ENCODE measurements around the gene SLCO3A1.

The SLCO3A1 gene

GRCh38 chr15:92029767-92030166 lies 176.3 kb downstream of the SLCO3A1 start:
- H2BK15ac ChIP-seq (replicated peaks; ENCODE audit: low read depth), result no peak overlapping the region
- no peak overlapping the region for H3K4me3 ChIP-seq (ENCODE audit: low read length)
- no peak overlapping the region for H3K4ac ChIP-seq (ENCODE audit: low read depth, low read length)
- no peak for DNase-seq
- no peak overlapping the region for H3K56ac ChIP-seq (ENCODE audit: low read length)
- no peaks in the 10 kb centered on the region for H3K79me1 ChIP-seq (ENCODE audit: low read length)
- no peak overlapping the region for H2AK5ac ChIP-seq (ENCODE audit: low read length)
- H2BK5ac ChIP-seq (ENCODE audit: low read length), result no peak overlapping the region
- H3K27me3 ChIP-seq (ENCODE audit: insufficient read depth, low read length, poor library complexity), result no peaks in the 10 kb centered on the region
- no peak overlapping the region for H3K4me2 ChIP-seq (ENCODE audit: low read length)
- H3K23ac ChIP-seq (ENCODE audit: low read length), result no peak overlapping the region
- no peak overlapping the region for H3K18ac ChIP-seq (ENCODE audit: low read length)
- no peak overlapping the region for H2BK120ac ChIP-seq (ENCODE audit: low read depth, low read length)
- H3K36me3 ChIP-seq (ENCODE audit: control insufficient read depth, insufficient read depth, low read length), result no peaks in the 10 kb centered on the region
- WGBS (ENCODE audit: extremely low coverage, insufficient coverage, low lambda C conversion rate), result no CpG with 5 or more reads among the region's 10 CpGs
- H3K27ac ChIP-seq (ENCODE audit: low read depth, low read length), result no peak overlapping the region
- no peaks in the 10 kb centered on the region for H3K4me1 ChIP-seq (ENCODE audit: control insufficient read depth, low read depth, low read length)
- H4K5ac ChIP-seq (ENCODE audit: low read length), result no peak overlapping the region
- H3K79me2 ChIP-seq (ENCODE audit: control insufficient read depth, insufficient read depth, low read length), result no peaks in the 10 kb centered on the region
- no peak overlapping the region for H3K9ac ChIP-seq (ENCODE audit: low read length)
- H4K8ac ChIP-seq (ENCODE audit: low read depth, low read length), result no peak overlapping the region

DNA sequence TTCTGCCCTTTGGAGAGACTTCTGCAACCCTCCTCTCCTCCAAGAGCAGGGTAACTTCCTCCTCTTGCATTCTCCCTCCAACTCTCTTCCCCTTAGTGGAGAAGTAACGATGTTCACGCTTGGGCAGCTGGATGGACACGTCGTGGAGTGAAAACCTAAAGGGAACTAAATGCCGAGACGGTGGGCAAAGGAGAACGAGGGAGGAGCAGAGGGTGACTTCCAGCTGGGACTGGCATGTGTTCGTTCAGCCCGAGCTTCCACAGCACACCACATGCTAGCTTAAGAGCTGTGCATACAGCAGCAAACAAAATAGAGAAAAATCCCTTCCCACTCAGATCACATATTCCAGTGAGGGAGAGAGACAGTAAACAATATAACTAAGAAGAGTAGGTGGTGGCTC lies 179.8 kb downstream of the SLCO3A1 start:
- Histone ChIP-seq H3K9ac (ENCODE audit: low read length) (no peak overlapping the region), H3K56ac (ENCODE audit: low read length) (no peak overlapping the region), H2BK15ac (replicated peaks; ENCODE audit: low read depth) (no peak overlapping the region), H3K27me3 (ENCODE audit: insufficient read depth, low read length, poor library complexity) (no peaks in the 10 kb centered on the region), H3K4me1 (ENCODE audit: control insufficient read depth, low read depth, low read length) (no peaks in the 10 kb centered on the region), H4K5ac (ENCODE audit: low read length) (no peak overlapping the region), H2AK5ac (ENCODE audit: low read length) (no peak overlapping the region), H3K79me1 (ENCODE audit: low read length) (no peaks in the 10 kb centered on the region), H4K8ac (ENCODE audit: low read depth, low read length) (no peak overlapping the region), H3K18ac (ENCODE audit: low read length) (no peak overlapping the region), H3K36me3 (ENCODE audit: control insufficient read depth, insufficient read depth, low read length) (no peaks in the 10 kb centered on the region), H3K79me2 (ENCODE audit: control insufficient read depth, insufficient read depth, low read length) (no peaks in the 10 kb centered on the region), H2BK120ac (ENCODE audit: low read depth, low read length) (no peak overlapping the region), H3K27ac (ENCODE audit: low read depth, low read length) (no peak overlapping the region), H2BK5ac (ENCODE audit: low read length) (no peak overlapping the region), H3K4ac (ENCODE audit: low read depth, low read length) (no peak overlapping the region), H3K23ac (ENCODE audit: low read length) (no peak overlapping the region), H3K4me3 (ENCODE audit: low read length) (no peak overlapping the region), H3K4me2 (ENCODE audit: low read length) (no peak overlapping the region)
- WGBS (ENCODE audit: extremely low coverage, insufficient coverage, low lambda C conversion rate), result no CpG with 5 or more reads among the region's 9 CpGs
- DNase-seq, result no peak

DNA sequence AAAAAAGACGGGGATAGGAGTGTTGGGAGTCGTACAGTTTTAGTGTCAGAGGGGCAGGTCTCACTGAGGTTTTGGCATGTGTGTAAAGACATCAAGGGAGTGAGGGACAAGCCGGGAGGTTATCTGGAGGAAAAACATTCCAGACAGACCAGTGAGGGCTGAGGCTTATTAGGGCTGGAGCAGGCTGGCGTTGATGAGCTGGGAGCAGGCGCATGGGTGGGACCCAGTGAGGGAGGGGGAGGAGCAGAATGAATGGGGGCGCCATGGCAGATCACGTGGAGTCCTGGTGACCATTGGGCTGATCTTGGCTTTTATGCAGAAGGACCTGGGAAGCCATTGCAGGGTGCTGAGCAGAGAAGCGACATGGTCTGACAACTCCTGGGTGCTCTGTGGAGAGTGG lies 180.2 kb downstream of the SLCO3A1 start:
- H4K8ac ChIP-seq (ENCODE audit: low read depth, low read length), result no peak overlapping the region
- H2BK15ac ChIP-seq (replicated peaks; ENCODE audit: low read depth), result no peak overlapping the region
- no peaks in the 10 kb centered on the region for H3K79me2 ChIP-seq (ENCODE audit: control insufficient read depth, insufficient read depth, low read length)
- H3K36me3 ChIP-seq (ENCODE audit: control insufficient read depth, insufficient read depth, low read length), result no peaks in the 10 kb centered on the region
- no peak overlapping the region for H3K4me3 ChIP-seq (ENCODE audit: low read length)
- H4K5ac ChIP-seq (ENCODE audit: low read length), result no peak overlapping the region
- H3K27ac ChIP-seq (ENCODE audit: low read depth, low read length), result no peak overlapping the region
- H3K56ac ChIP-seq (ENCODE audit: low read length), result no peak overlapping the region
- H3K4me1 ChIP-seq (ENCODE audit: control insufficient read depth, low read depth, low read length), result no peaks in the 10 kb centered on the region
- no peak overlapping the region for H2BK5ac ChIP-seq (ENCODE audit: low read length)
- no peaks in the 10 kb centered on the region for H3K79me1 ChIP-seq (ENCODE audit: low read length)
- H3K18ac ChIP-seq (ENCODE audit: low read length), result no peak overlapping the region
- no peak overlapping the region for H3K4ac ChIP-seq (ENCODE audit: low read depth, low read length)
- WGBS (ENCODE audit: extremely low coverage, insufficient coverage, low lambda C conversion rate), result no CpG with 5 or more reads among the region's 8 CpGs
- no peak overlapping the region for H2BK120ac ChIP-seq (ENCODE audit: low read depth, low read length)
- H2AK5ac ChIP-seq (ENCODE audit: low read length), result no peak overlapping the region
- H3K4me2 ChIP-seq (ENCODE audit: low read length), result no peak overlapping the region
- no peaks in the 10 kb centered on the region for H3K27me3 ChIP-seq (ENCODE audit: insufficient read depth, low read length, poor library complexity)
- H3K23ac ChIP-seq (ENCODE audit: low read length), result no peak overlapping the region
- DNase-seq, result no peak
- H3K9ac ChIP-seq (ENCODE audit: low read length), result no peak overlapping the region

DNA sequence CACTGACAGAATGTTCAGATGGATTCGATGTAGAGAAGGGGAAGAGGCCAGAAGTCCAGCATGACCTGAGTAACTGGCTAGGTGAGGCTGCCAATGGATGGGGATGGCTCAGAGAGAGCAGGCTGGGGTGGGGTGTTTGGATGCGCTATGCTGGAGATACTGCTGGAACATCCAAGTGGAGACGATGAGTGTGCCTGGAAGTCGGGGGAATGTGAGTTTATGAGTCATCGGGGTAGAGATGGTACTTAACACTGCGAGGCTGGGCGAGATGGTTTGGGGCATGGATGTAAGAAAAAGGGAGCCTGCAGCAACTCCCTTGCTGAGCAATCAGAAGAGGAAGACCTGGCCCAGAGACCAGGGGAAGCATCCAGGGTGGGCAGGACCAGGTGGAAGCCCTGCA lies 180.7 kb downstream of the SLCO3A1 start:
- H3K4me3 ChIP-seq (ENCODE audit: low read length), result no peak overlapping the region
- H3K9ac ChIP-seq (ENCODE audit: low read length), result no peak overlapping the region
- no peak overlapping the region for H3K56ac ChIP-seq (ENCODE audit: low read length)
- H3K4ac ChIP-seq (ENCODE audit: low read depth, low read length), result no peak overlapping the region
- no peak overlapping the region for H3K23ac ChIP-seq (ENCODE audit: low read length)
- H3K27me3 ChIP-seq (ENCODE audit: insufficient read depth, low read length, poor library complexity), result no peaks in the 10 kb centered on the region
- no peak overlapping the region for H4K8ac ChIP-seq (ENCODE audit: low read depth, low read length)
- no peak overlapping the region for H3K27ac ChIP-seq (ENCODE audit: low read depth, low read length)
- H3K4me1 ChIP-seq (ENCODE audit: control insufficient read depth, low read depth, low read length), result no peaks in the 10 kb centered on the region
- H2BK15ac ChIP-seq (replicated peaks; ENCODE audit: low read depth), result no peak overlapping the region
- DNase-seq, result no peak
- no peak overlapping the region for H3K4me2 ChIP-seq (ENCODE audit: low read length)
- no peak overlapping the region for H2AK5ac ChIP-seq (ENCODE audit: low read length)
- H3K18ac ChIP-seq (ENCODE audit: low read length), result no peak overlapping the region
- WGBS (ENCODE audit: extremely low coverage, insufficient coverage, low lambda C conversion rate), result no CpG with 5 or more reads among the region's 7 CpGs
- H3K79me2 ChIP-seq (ENCODE audit: control insufficient read depth, insufficient read depth, low read length), result no peaks in the 10 kb centered on the region
- H3K36me3 ChIP-seq (ENCODE audit: control insufficient read depth, insufficient read depth, low read length), result no peaks in the 10 kb centered on the region
- H4K5ac ChIP-seq (ENCODE audit: low read length), result no peak overlapping the region
- no peak overlapping the region for H2BK5ac ChIP-seq (ENCODE audit: low read length)
- H2BK120ac ChIP-seq (ENCODE audit: low read depth, low read length), result no peak overlapping the region
- no peaks in the 10 kb centered on the region for H3K79me1 ChIP-seq (ENCODE audit: low read length)

DNA sequence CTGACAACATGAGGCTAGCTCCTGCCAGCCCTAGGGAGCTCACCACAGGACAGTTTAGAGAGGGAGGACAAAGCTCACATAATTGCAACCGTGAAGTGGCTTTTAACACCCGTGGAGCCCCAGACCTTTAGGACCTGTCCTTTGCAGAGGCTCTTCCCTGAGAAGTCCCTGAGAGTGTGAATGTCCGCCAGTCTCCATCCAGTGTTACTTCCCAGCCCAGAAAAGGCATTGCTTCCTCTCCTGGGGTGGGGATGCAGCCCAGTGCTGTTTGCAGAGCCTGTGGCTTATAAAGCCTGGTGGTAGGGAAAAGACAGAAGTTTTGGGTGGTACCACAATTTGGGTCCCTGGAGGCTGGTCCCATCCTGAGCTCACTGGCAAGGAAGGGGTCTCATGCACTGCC lies 182.0 kb downstream of the SLCO3A1 start:
- Histone ChIP-seq H3K27ac (ENCODE audit: low read depth, low read length) (no peak overlapping the region), H2BK120ac (ENCODE audit: low read depth, low read length) (no peak overlapping the region), H4K5ac (ENCODE audit: low read length) (no peak overlapping the region), H3K79me2 (ENCODE audit: control insufficient read depth, insufficient read depth, low read length) (no peaks in the 10 kb centered on the region), H3K9ac (ENCODE audit: low read length) (no peak overlapping the region), H3K4me2 (ENCODE audit: low read length) (no peak overlapping the region), H2BK15ac (replicated peaks; ENCODE audit: low read depth) (no peak overlapping the region), H3K23ac (ENCODE audit: low read length) (no peak overlapping the region), H3K18ac (ENCODE audit: low read length) (no peak overlapping the region), H3K4me1 (ENCODE audit: control insufficient read depth, low read depth, low read length) (no peaks in the 10 kb centered on the region), H3K79me1 (ENCODE audit: low read length) (no peaks in the 10 kb centered on the region), H2AK5ac (ENCODE audit: low read length) (no peak overlapping the region), H3K4ac (ENCODE audit: low read depth, low read length) (no peak overlapping the region), H3K56ac (ENCODE audit: low read length) (no peak overlapping the region), H3K36me3 (ENCODE audit: control insufficient read depth, insufficient read depth, low read length) (no peaks in the 10 kb centered on the region), H3K4me3 (ENCODE audit: low read length) (no peak overlapping the region), H2BK5ac (ENCODE audit: low read length) (no peak overlapping the region), H4K8ac (ENCODE audit: low read depth, low read length) (no peak overlapping the region), H3K27me3 (ENCODE audit: insufficient read depth, low read length, poor library complexity) (no peaks in the 10 kb centered on the region)
- DNase-seq, result no peak
- WGBS (ENCODE audit: extremely low coverage, insufficient coverage, low lambda C conversion rate), result no CpG with 5 or more reads among the region's 3 CpGs

DNA sequence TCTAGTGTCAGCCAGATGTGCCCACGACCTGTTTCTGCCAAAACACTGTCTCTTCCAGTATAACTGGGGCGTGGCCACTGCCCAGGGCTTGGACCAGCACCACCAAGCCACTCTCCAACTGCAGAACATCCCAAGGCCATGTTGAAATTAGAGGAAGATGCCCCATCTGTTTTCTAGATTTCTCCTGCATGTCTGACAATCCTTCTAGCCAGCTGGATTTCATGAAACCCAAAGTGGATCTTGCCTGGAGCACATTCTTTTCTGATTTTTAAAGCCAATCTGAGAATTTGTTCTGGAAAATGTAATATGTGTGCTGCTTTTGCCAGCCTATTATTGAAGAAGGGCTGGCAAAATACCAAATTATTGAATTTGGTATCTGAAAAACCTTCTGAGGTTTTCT lies 182.5 kb downstream of the SLCO3A1 start:
- no peak overlapping the region for H3K4me3 ChIP-seq (ENCODE audit: low read length)
- no peak for DNase-seq
- no peak overlapping the region for H2BK120ac ChIP-seq (ENCODE audit: low read depth, low read length)
- no peaks in the 10 kb centered on the region for H3K36me3 ChIP-seq (ENCODE audit: control insufficient read depth, insufficient read depth, low read length)
- no peak overlapping the region for H2BK15ac ChIP-seq (replicated peaks; ENCODE audit: low read depth)
- H3K23ac ChIP-seq (ENCODE audit: low read length), result no peak overlapping the region
- H4K5ac ChIP-seq (ENCODE audit: low read length), result no peak overlapping the region
- no peak overlapping the region for H3K4ac ChIP-seq (ENCODE audit: low read depth, low read length)
- no peak overlapping the region for H4K8ac ChIP-seq (ENCODE audit: low read depth, low read length)
- H3K9ac ChIP-seq (ENCODE audit: low read length), result no peak overlapping the region
- H2BK5ac ChIP-seq (ENCODE audit: low read length), result no peak overlapping the region
- no peak overlapping the region for H2AK5ac ChIP-seq (ENCODE audit: low read length)
- no peaks in the 10 kb centered on the region for H3K79me2 ChIP-seq (ENCODE audit: control insufficient read depth, insufficient read depth, low read length)
- H3K4me2 ChIP-seq (ENCODE audit: low read length), result no peak overlapping the region
- no peak overlapping the region for H3K27ac ChIP-seq (ENCODE audit: low read depth, low read length)
- no peaks in the 10 kb centered on the region for H3K4me1 ChIP-seq (ENCODE audit: control insufficient read depth, low read depth, low read length)
- no peaks in the 10 kb centered on the region for H3K27me3 ChIP-seq (ENCODE audit: insufficient read depth, low read length, poor library complexity)
- H3K79me1 ChIP-seq (ENCODE audit: low read length), result no peaks in the 10 kb centered on the region
- no peak overlapping the region for H3K18ac ChIP-seq (ENCODE audit: low read length)
- no peak overlapping the region for H3K56ac ChIP-seq (ENCODE audit: low read length)
- WGBS (ENCODE audit: extremely low coverage, insufficient coverage, low lambda C conversion rate), result no CpG with 5 or more reads among the region's 2 CpGs
